ENCODE data around the gene GALNT6.

GALNT6 gene

GRCh38 chr12:51390457-51390856 is 749 bp downstream of the GALNT6 start:
- no peaks in the 10 kb centered on the region for H3K27me3 ChIP-seq (ENCODE audit: low read depth, low read length)
- H3K27ac ChIP-seq (ENCODE audit: low read length): no peak overlapping the region
- no peak overlapping the region for H3K4me3 ChIP-seq (ENCODE audit: low read depth in 1 of 2, low read length in 2 of 2)
- peaks cover 0 to 13% of the 10 kb centered on the region in 2 donors for H3K4me1 ChIP-seq (ENCODE audit: control insufficient read depth in 1 of 2, insufficient read depth in 2 of 2, low read length in 2 of 2)
- no peaks in the 10 kb centered on the region for H3K36me3 ChIP-seq (ENCODE audit: control insufficient read depth in 1 of 2, insufficient read depth in 2 of 2, low read length in 2 of 2)
- H3K9me3 ChIP-seq (ENCODE audit: control insufficient read depth in 1 of 2, low read length in 2 of 2): no peaks in the 10 kb centered on the region

- Histone ChIP-seq H3K27ac (ENCODE audit: low read length) (no peak overlapping the region), H3K36me3 (ENCODE audit: control insufficient read depth in 1 of 2, insufficient read depth in 2 of 2, low read length in 2 of 2) (no peaks in the 10 kb centered on the region), H3K4me3 (ENCODE audit: low read depth in 1 of 2, low read length in 2 of 2) (no peak overlapping the region), H3K9me3 (ENCODE audit: control insufficient read depth in 1 of 2, low read length in 2 of 2) (no peaks in the 10 kb centered on the region), H3K4me1 (ENCODE audit: control insufficient read depth in 1 of 2, insufficient read depth in 2 of 2, low read length in 2 of 2) (peaks cover 0 to 13% of the 10 kb centered on the region in 2 donors), H3K27me3 (ENCODE audit: low read depth, low read length) (no peaks in the 10 kb centered on the region)
These were observed 1.8 kb downstream of the GALNT6 start for GRCh38 chr12:51389302-51389999.

GRCh38 chr12:51388846-51389245 is 2.4 kb downstream of the GALNT6 start:
- H3K4me3 ChIP-seq (ENCODE audit: low read depth in 1 of 2, low read length in 2 of 2): no peak overlapping the region
- no peaks in the 10 kb centered on the region for H3K27me3 ChIP-seq (ENCODE audit: low read depth, low read length)
- H3K36me3 ChIP-seq (ENCODE audit: control insufficient read depth in 1 of 2, insufficient read depth in 2 of 2, low read length in 2 of 2): no peaks in the 10 kb centered on the region
- H3K27ac ChIP-seq (ENCODE audit: low read length): no peak overlapping the region
- peaks cover 0 to 13% of the 10 kb centered on the region in 2 donors for H3K4me1 ChIP-seq (ENCODE audit: control insufficient read depth in 1 of 2, insufficient read depth in 2 of 2, low read length in 2 of 2)
- H3K9me3 ChIP-seq (ENCODE audit: control insufficient read depth in 1 of 2, low read length in 2 of 2): no peaks in the 10 kb centered on the region

- no peaks in the 10 kb centered on the region for H3K27me3 ChIP-seq (ENCODE audit: low read depth, low read length)
- no peak overlapping the region for H3K27ac ChIP-seq (ENCODE audit: low read length)
- H3K4me3 ChIP-seq (ENCODE audit: low read depth in 1 of 2, low read length in 2 of 2): no peak overlapping the region
- peaks cover 0 to 13% of the 10 kb centered on the region in 2 donors for H3K4me1 ChIP-seq (ENCODE audit: control insufficient read depth in 1 of 2, insufficient read depth in 2 of 2, low read length in 2 of 2)
- no peaks in the 10 kb centered on the region for H3K36me3 ChIP-seq (ENCODE audit: control insufficient read depth in 1 of 2, insufficient read depth in 2 of 2, low read length in 2 of 2)
- no peaks in the 10 kb centered on the region for H3K9me3 ChIP-seq (ENCODE audit: control insufficient read depth in 1 of 2, low read length in 2 of 2)
These were observed 3.0 kb downstream of the GALNT6 start for GRCh38 chr12:51388069-51388799.

- Histone ChIP-seq H3K27ac (ENCODE audit: low read length) (no peak overlapping the region), H3K9me3 (ENCODE audit: control insufficient read depth in 1 of 2, low read length in 2 of 2) (no peaks in the 10 kb centered on the region), H3K27me3 (ENCODE audit: low read depth, low read length) (no peaks in the 10 kb centered on the region), H3K4me3 (ENCODE audit: low read depth in 1 of 2, low read length in 2 of 2) (no peak overlapping the region), H3K4me1 (ENCODE audit: control insufficient read depth in 1 of 2, insufficient read depth in 2 of 2, low read length in 2 of 2) (peaks cover 0 to 6% of the 10 kb centered on the region in 2 donors), H3K36me3 (ENCODE audit: control insufficient read depth in 1 of 2, insufficient read depth in 2 of 2, low read length in 2 of 2) (no peaks in the 10 kb centered on the region)
These were observed 4.9 kb downstream of the GALNT6 start for GRCh38 chr12:51386351-51386750.

- Histone ChIP-seq H3K36me3 (ENCODE audit: control insufficient read depth in 1 of 2, insufficient read depth in 2 of 2, low read length in 2 of 2) (no peaks in the 10 kb centered on the region), H3K9me3 (ENCODE audit: control insufficient read depth in 1 of 2, low read length in 2 of 2) (no peaks in the 10 kb centered on the region), H3K4me1 (ENCODE audit: control insufficient read depth in 1 of 2, insufficient read depth in 2 of 2, low read length in 2 of 2) (no peaks in the 10 kb centered on the region), H3K4me3 (ENCODE audit: low read depth in 1 of 2, low read length in 2 of 2) (no peak overlapping the region), H3K27ac (ENCODE audit: low read length) (no peak overlapping the region), H3K27me3 (ENCODE audit: low read depth, low read length) (no peaks in the 10 kb centered on the region)
These were observed 7.8 kb downstream of the GALNT6 start for GRCh38 chr12:51383269-51383905.

GRCh38 chr12:51382173-51382572 is 9.0 kb downstream of the GALNT6 start:
- no peak overlapping the region for H3K4me3 ChIP-seq (ENCODE audit: low read depth in 1 of 2, low read length in 2 of 2)
- H3K27me3 ChIP-seq (ENCODE audit: low read depth, low read length): no peaks in the 10 kb centered on the region
- H3K27ac ChIP-seq (ENCODE audit: low read length): no peak overlapping the region
- H3K36me3 ChIP-seq (ENCODE audit: control insufficient read depth in 1 of 2, insufficient read depth in 2 of 2, low read length in 2 of 2): peaks cover 0 to 7% of the 10 kb centered on the region in 2 donors
- no peaks in the 10 kb centered on the region for H3K9me3 ChIP-seq (ENCODE audit: control insufficient read depth in 1 of 2, low read length in 2 of 2)
- H3K4me1 ChIP-seq (ENCODE audit: control insufficient read depth in 1 of 2, insufficient read depth in 2 of 2, low read length in 2 of 2): no peaks in the 10 kb centered on the region

GRCh38 chr12:51381226-51382079 is 9.8 kb downstream of the GALNT6 start:
- Histone ChIP-seq H3K9me3 (ENCODE audit: control insufficient read depth in 1 of 2, low read length in 2 of 2) (no peaks in the 10 kb centered on the region), H3K4me3 (ENCODE audit: low read depth in 1 of 2, low read length in 2 of 2) (no peak overlapping the region), H3K27me3 (ENCODE audit: low read depth, low read length) (no peaks in the 10 kb centered on the region), H3K36me3 (ENCODE audit: control insufficient read depth in 1 of 2, insufficient read depth in 2 of 2, low read length in 2 of 2) (peaks cover 0 to 7% of the 10 kb centered on the region in 2 donors), H3K27ac (ENCODE audit: low read length) (no peak overlapping the region), H3K4me1 (ENCODE audit: control insufficient read depth in 1 of 2, insufficient read depth in 2 of 2, low read length in 2 of 2) (no peaks in the 10 kb centered on the region)

GRCh38 chr12:51379571-51379970 is 11.6 kb downstream of the GALNT6 start:
- no peak overlapping the region for H3K4me3 ChIP-seq (ENCODE audit: low read depth in 1 of 2, low read length in 2 of 2)
- H3K27ac ChIP-seq (ENCODE audit: low read length): no peak overlapping the region
- H3K4me1 ChIP-seq (ENCODE audit: control insufficient read depth in 1 of 2, insufficient read depth in 2 of 2, low read length in 2 of 2): no peaks in the 10 kb centered on the region
- H3K9me3 ChIP-seq (ENCODE audit: control insufficient read depth in 1 of 2, low read length in 2 of 2): no peaks in the 10 kb centered on the region
- H3K36me3 ChIP-seq (ENCODE audit: control insufficient read depth in 1 of 2, insufficient read depth in 2 of 2, low read length in 2 of 2): peaks cover 0 to 7% of the 10 kb centered on the region in 2 donors
- H3K27me3 ChIP-seq (ENCODE audit: low read depth, low read length): no peaks in the 10 kb centered on the region

- Histone ChIP-seq H3K4me1 (ENCODE audit: control insufficient read depth in 1 of 2, insufficient read depth in 2 of 2, low read length in 2 of 2) (no peaks in the 10 kb centered on the region), H3K9me3 (ENCODE audit: control insufficient read depth in 1 of 2, low read length in 2 of 2) (no peaks in the 10 kb centered on the region), H3K27ac (ENCODE audit: low read length) (no peak overlapping the region), H3K4me3 (ENCODE audit: low read depth in 1 of 2, low read length in 2 of 2) (no peak overlapping the region), H3K27me3 (ENCODE audit: low read depth, low read length) (no peaks in the 10 kb centered on the region), H3K36me3 (ENCODE audit: control insufficient read depth in 1 of 2, insufficient read depth in 2 of 2, low read length in 2 of 2) (peaks cover 0 to 7% of the 10 kb centered on the region in 2 donors)
These were observed 12.5 kb downstream of the GALNT6 start for GRCh38 chr12:51378749-51379148.

All from muscle layer of duodenum (tissue), 2 donors.